SK-N-MC (cell line): Measurements from ENCODE around the gene EFCAB6.

ENCODE experiments used
- EZH2 ChIP-seq: fragments of 200-600 bp; sonication (generic); IDR thresholded peaks from one replicate; pipeline ENCODE4 v1.6.1; 2017; ENCODE audit warnings: antibody characterized with exemption
- FOXP2 ChIP-seq: optimal IDR thresholded peaks from 2 replicates; pipeline ENCODE3; 2011; ENCODE audit warnings: mild to moderate bottlenecking, moderate library complexity; ENCODE audit not compliant: insufficient read depth; ENCODE audit errors: extremely low read length, control extremely low read depth
- POLR2AphosphoS5 ChIP-seq: IDR thresholded peaks from 2 replicates; pipeline ENCODE4 v1.6.1; 2012; ENCODE audit warnings: mild to moderate bottlenecking, low read depth, low read length, borderline replicate concordance

DNA sequence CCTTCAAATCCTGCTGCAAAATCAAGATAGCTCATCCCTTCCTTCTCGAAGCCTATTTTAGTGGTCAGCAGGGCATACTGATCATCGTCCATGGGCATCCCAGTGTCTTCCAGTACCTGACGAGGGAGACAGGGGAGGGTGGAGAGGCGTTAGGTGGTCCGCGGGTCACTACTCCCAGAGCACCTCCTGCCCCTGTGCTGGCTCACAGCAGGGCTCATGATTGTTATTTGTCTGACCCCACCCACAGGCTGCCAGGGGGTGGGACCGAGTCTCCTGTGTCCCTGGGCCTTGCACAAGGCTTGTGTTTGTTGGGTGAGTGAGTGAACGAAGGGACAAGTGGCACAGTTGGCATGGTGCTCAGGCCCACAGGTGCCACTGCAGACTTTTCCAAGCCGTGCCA lies 177.0 kb downstream of the EFCAB6 start:
- TF ChIP-seq EZH2 (no peak), POLR2AphosphoS5 (no peak), FOXP2 (no peak)
